ENCODE data around the gene HS1BP3. TPM values are rescaled to one million over a fixed set of nuclear protein-coding genes. Genes with fewer than 3 reads are reported as not detected.
A peak's percentile ranks its signal among the peaks of the same experiment; 100 is the strongest.

Gene HS1BP3
- total RNA-seq, 2 experiments from 2014 or later, result 17.2 to 19.4 TPM

GRCh38 chr2:20637147-20637546, 13.8 kb downstream of the HS1BP3 start:
- DNase-seq, result no peak
- Mint-ChIP-seq H3K4me3 (no peak overlapping the region), H3K27me3 (no peaks in the 10 kb centered on the region), H3K9me3 (no peaks in the 10 kb centered on the region), H3K36me3 (ENCODE audit: low read depth) (peaks cover 11% of the 10 kb centered on the region), H3K4me1 (peaks cover 5% of the 10 kb centered on the region), H3K27ac (no peak overlapping the region)
- POLR2A ChIA-PET, result no interaction called here
- CTCF ChIA-PET, result no interaction called here

- ChIA-PET POLR2A (interaction anchor here (1.0 kb wide), 1 partner anchor 192 kb away, joined by 3 read pairs; no protein-coding TSS in a partner anchor), CTCF (interaction anchor here (0.6 to 3.5 kb wide), 9 partner anchors 15 to 225 kb away, joined by 3 to 20 read pairs (median 5); partner anchors contain the start of genes HS1BP3 and RHOB)
- DNase-seq, result peak; percentile 53
- peaks cover 4% of the 10 kb centered on the region for H3K36me3 Mint-ChIP-seq (ENCODE audit: low read depth)
- peaks cover 5% of the 10 kb centered on the region for H3K4me1 Mint-ChIP-seq
- no peak overlapping the region for H3K4me3 Mint-ChIP-seq
- no peaks in the 10 kb centered on the region for H3K27me3 Mint-ChIP-seq
- no peaks in the 10 kb centered on the region for H3K9me3 Mint-ChIP-seq
- no peak overlapping the region for H3K27ac Mint-ChIP-seq
These were observed 15.0 kb downstream of the HS1BP3 start for GRCh38 chr2:20635675-20636584.

- CTCF ChIA-PET, result interaction anchor here (0.7 to 3.5 kb wide), 8 partner anchors 7 to 308 kb away, joined by 3 to 20 read pairs (median 8); partner anchors contain the start of genes HS1BP3 and RHOB
- peaks cover 2% of the 10 kb centered on the region for H3K36me3 Mint-ChIP-seq (ENCODE audit: low read depth)
- H3K4me1 Mint-ChIP-seq, result peaks cover 5% of the 10 kb centered on the region
- no peak overlapping the region for H3K27ac Mint-ChIP-seq
- POLR2A ChIA-PET, result interaction anchor here (1.3 kb wide), 1 partner anchor 188 kb away, joined by 4 read pairs; the partner anchor contains the start of gene RHOB
- DNase-seq, result no peak
- no peaks in the 10 kb centered on the region for H3K27me3 Mint-ChIP-seq
- no peaks in the 10 kb centered on the region for H3K9me3 Mint-ChIP-seq
- H3K4me3 Mint-ChIP-seq, result no peak overlapping the region
These were observed 15.8 kb downstream of the HS1BP3 start for GRCh38 chr2:20635113-20635510.

GRCh38 chr2:20634507-20635112, 16.3 kb downstream of the HS1BP3 start:
- peaks cover 2% of the 10 kb centered on the region for H3K36me3 Mint-ChIP-seq (ENCODE audit: low read depth)
- no peak for DNase-seq
- H3K4me3 Mint-ChIP-seq, result no peak overlapping the region
- H3K4me1 Mint-ChIP-seq, result peaks cover 5% of the 10 kb centered on the region
- H3K27ac Mint-ChIP-seq, result no peak overlapping the region
- ChIA-PET POLR2A (interaction anchor here (1.3 kb wide), 1 partner anchor 188 kb away, joined by 4 read pairs; the partner anchor contains the start of gene RHOB), CTCF (interaction anchor here (0.7 to 3.5 kb wide), 9 partner anchors 8 to 308 kb away, joined by 3 to 20 read pairs (median 5); partner anchors contain the start of genes HS1BP3 and RHOB)
- no peaks in the 10 kb centered on the region for H3K9me3 Mint-ChIP-seq
- H3K27me3 Mint-ChIP-seq, result no peaks in the 10 kb centered on the region

GRCh38 chr2:20633794-20634506, 16.9 kb downstream of the HS1BP3 start:
- DNase-seq, result no peak
- CTCF ChIA-PET, result interaction anchor here (1.1 to 3.5 kb wide), 8 partner anchors 8 to 223 kb away, joined by 3 to 20 read pairs (median 8); partner anchors contain the start of genes HS1BP3 and RHOB
- Mint-ChIP-seq H3K27me3 (no peaks in the 10 kb centered on the region), H3K36me3 (ENCODE audit: low read depth) (peaks cover 2% of the 10 kb centered on the region), H3K4me3 (no peak overlapping the region), H3K9me3 (no peaks in the 10 kb centered on the region), H3K27ac (no peak overlapping the region), H3K4me1 (peaks cover 5% of the 10 kb centered on the region)
- POLR2A ChIA-PET, result interaction anchor here (1.1 to 1.3 kb wide), 3 partner anchors 13 to 189 kb away, joined by 3 to 4 read pairs (median 3); partner anchors contain the start of gene RHOB

GRCh38 chr2:20633001-20633400, 17.9 kb downstream of the HS1BP3 start:
- POLR2A ChIA-PET, result interaction anchor here (1.1 kb wide), 2 partner anchors 14 to 188 kb away, joined by 3 read pairs; no protein-coding TSS in a partner anchor
- Mint-ChIP-seq H3K36me3 (ENCODE audit: low read depth) (peaks cover 2% of the 10 kb centered on the region), H3K4me1 (peaks cover 5% of the 10 kb centered on the region), H3K27ac (no peak overlapping the region), H3K4me3 (no peak overlapping the region), H3K27me3 (no peaks in the 10 kb centered on the region), H3K9me3 (no peaks in the 10 kb centered on the region)
- CTCF ChIA-PET, result interaction anchor here (0.8 to 3.9 kb wide), 6 partner anchors 9 to 222 kb away, joined by 3 to 20 read pairs (median 9); partner anchors contain the start of genes HS1BP3 and RHOB
- no peak for DNase-seq

- Mint-ChIP-seq H3K4me3 (no peak overlapping the region), H3K9me3 (no peaks in the 10 kb centered on the region), H3K36me3 (ENCODE audit: low read depth) (peaks cover 2% of the 10 kb centered on the region), H3K27me3 (no peaks in the 10 kb centered on the region), H3K27ac (no peak overlapping the region), H3K4me1 (peaks cover 5% of the 10 kb centered on the region)
- DNase-seq, result no peak
- ChIA-PET CTCF (interaction anchor here (0.8 to 3.9 kb wide), 3 partner anchors 9 to 205 kb away, joined by 3 to 14 read pairs (median 4); partner anchors contain the start of gene HS1BP3), POLR2A (no interaction called here)
These were observed 18.4 kb downstream of the HS1BP3 start for GRCh38 chr2:20632446-20632990.

- Mint-ChIP-seq H3K36me3 (ENCODE audit: low read depth) (peaks cover 2% of the 10 kb centered on the region), H3K27ac (no peak overlapping the region), H3K4me1 (peaks cover 5% of the 10 kb centered on the region), H3K9me3 (no peaks in the 10 kb centered on the region), H3K27me3 (no peaks in the 10 kb centered on the region), H3K4me3 (no peak overlapping the region)
- CTCF ChIA-PET, result interaction anchor here (0.6 to 3.9 kb wide), 3 partner anchors 10 to 524 kb away, joined by 3 to 14 read pairs (median 4); no protein-coding TSS in a partner anchor
- DNase-seq, result no peak
- POLR2A ChIA-PET, result no interaction called here
These were observed 19.1 kb downstream of the HS1BP3 start for GRCh38 chr2:20631617-20632307.

GRCh38 chr2:20630967-20631366, 19.9 kb downstream of the HS1BP3 start:
- no peaks in the 10 kb centered on the region for H3K27me3 Mint-ChIP-seq
- H3K27ac Mint-ChIP-seq, result no peak overlapping the region
- no peak for DNase-seq
- peaks cover 1% of the 10 kb centered on the region for H3K36me3 Mint-ChIP-seq (ENCODE audit: low read depth)
- peaks cover 5% of the 10 kb centered on the region for H3K4me1 Mint-ChIP-seq
- H3K9me3 Mint-ChIP-seq, result no peaks in the 10 kb centered on the region
- no peak overlapping the region for H3K4me3 Mint-ChIP-seq
- POLR2A ChIA-PET, result no interaction called here
- CTCF ChIA-PET, result interaction anchor here (0.6 to 3.9 kb wide), 3 partner anchors 11 to 524 kb away, joined by 3 to 14 read pairs (median 4); no protein-coding TSS in a partner anchor

- no peaks in the 10 kb centered on the region for H3K27me3 Mint-ChIP-seq
- ChIA-PET POLR2A (no interaction called here), CTCF (interaction anchor here (1.8 to 3.9 kb wide), 2 partner anchors 12 to 183 kb away, joined by 4 to 14 read pairs; partner anchors contain the start of gene RHOB)
- no peak for DNase-seq
- no peak overlapping the region for H3K4me3 Mint-ChIP-seq
- H3K36me3 Mint-ChIP-seq (ENCODE audit: low read depth), result no peaks in the 10 kb centered on the region
- H3K9me3 Mint-ChIP-seq, result no peaks in the 10 kb centered on the region
- H3K4me1 Mint-ChIP-seq, result peaks cover 5% of the 10 kb centered on the region
- H3K27ac Mint-ChIP-seq, result no peak overlapping the region
These were observed 21.2 kb downstream of the HS1BP3 start for GRCh38 chr2:20629581-20630171.

GRCh38 chr2:20629181-20629580, 21.7 kb downstream of the HS1BP3 start:
- Mint-ChIP-seq H3K4me3 (no peak overlapping the region), H3K27ac (no peak overlapping the region), H3K36me3 (ENCODE audit: low read depth) (no peaks in the 10 kb centered on the region), H3K9me3 (no peaks in the 10 kb centered on the region), H3K27me3 (no peaks in the 10 kb centered on the region), H3K4me1 (peaks cover 4% of the 10 kb centered on the region)
- POLR2A ChIA-PET, result no interaction called here
- CTCF ChIA-PET, result interaction anchor here (1.8 kb wide), 1 partner anchor 183 kb away, joined by 4 read pairs; the partner anchor contains the start of gene RHOB
- no peak for DNase-seq
